Activated CD4-positive, alpha-beta T cell treated with anti-CD3 and anti-CD28 coated beads for 4 hours (primary cell): ENCODE measurements around the gene LDB2.

Experiments used
- DNase-seq, 2 donors: peaks; one replicate each; pipeline ENCODE4 v3.0.0-alpha.2; 2020

The LDB2 gene

DNA sequence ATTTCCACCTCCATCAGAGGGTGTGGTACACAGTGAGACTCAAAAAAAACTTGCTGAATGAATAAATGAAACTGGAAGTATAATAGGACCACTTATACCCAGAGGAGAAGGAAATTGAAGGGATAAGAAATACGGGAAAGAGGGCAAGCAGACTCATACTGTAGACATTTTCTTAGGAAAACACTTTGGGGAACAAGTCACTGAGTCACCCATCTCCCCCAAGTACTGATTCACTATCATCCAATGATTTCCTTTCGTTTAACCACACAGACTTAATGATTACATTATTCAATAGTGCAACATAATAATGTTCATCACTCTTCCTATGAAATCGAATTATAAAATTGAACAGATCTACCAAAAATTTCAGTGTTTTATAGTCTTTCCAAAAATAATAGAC lies 97.1 kb downstream of the LDB2 start:
- no peak for DNase-seq

DNA sequence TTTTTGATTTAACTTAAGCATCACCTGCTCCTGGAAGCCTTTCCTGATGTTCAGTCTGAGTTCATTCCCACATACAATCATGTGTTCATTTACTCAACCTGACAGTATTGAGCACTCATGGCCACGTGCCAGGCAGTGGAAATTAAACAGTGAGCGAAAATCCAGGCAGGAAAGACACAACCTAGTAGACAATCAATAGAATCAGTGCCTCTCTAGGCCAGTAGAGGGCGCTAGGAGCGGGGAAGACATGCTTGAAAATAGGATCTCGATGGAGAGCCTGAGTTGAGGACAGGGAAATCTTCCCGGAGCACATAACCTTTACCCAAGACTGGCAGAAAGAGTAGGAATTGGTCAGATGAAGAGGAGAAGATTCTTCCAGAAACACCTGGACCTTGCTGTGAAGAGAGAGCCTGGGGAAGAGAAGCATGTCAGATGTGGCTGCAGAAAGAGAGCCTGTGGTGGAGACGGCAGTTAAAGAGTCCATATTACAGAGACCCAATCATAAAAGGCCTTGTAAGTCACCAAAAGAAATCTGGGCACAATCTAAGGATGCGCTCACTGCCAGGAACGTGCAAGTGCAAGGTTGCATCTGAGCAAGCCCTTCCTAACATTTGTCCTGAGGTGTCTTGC lies 103.5 kb downstream of the LDB2 start:
- peak in 1 of 2 donors; percentile 7 for DNase-seq

DNA sequence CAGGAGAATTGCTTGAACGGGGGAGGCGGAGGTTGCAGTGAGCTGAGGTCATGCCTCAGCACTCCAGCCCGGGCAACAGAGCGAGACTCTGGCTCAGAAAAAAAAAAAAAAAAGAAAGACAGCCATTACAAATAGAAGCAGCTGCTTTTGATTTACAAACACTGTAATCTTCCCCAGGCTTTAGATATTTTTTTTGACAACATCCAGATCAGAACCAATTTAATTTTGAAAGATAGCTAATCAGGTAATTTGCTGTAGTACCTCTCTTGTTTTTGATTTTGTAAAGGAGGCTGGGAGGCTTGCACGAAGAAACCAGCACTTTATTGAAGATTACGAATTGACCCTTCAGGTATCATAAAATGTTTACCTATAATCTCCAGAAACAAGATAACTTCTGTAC lies 107.0 kb downstream of the LDB2 start:
- DNase-seq = no peak

DNA sequence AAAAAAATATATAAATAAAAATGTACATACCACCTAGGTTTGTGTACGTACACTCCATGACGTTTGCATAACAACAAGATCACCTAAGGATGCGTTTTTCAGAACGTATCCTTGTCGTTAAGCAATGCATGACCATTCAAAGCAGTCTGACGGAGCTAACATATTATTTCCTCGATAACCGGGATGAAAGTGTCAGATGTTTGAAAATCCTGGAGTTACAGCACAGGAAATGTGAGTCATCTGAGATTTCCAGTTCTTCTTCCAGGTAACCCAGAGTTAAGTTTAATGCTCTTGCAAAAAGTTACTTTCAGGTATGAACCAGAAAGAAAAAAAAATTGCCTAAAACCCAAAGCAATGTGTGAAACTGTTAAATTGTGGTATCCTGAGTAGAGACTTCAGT lies 107.9 kb downstream of the LDB2 start:
- DNase-seq = no peak

DNA sequence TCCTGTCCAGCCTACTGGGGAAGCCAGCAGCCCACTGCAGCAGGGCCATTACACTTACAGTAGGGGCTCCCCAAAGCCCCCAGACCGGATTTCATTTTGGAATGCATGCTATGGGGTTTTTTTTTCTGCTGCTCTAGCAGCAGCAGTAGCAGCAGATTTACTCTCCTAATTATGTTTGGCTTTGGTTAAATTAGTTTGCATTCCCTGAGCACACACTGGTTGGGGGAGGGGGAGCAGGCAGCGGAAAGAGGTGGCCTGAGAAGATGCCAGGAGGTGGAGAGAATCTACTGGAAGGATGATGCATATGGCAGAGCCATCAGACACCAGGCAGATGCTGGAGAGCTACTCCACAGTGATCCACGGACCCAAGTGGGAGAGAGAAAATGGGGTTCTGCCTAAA lies 109.6 kb downstream of the LDB2 start:
- DNase-seq = no peak

DNA sequence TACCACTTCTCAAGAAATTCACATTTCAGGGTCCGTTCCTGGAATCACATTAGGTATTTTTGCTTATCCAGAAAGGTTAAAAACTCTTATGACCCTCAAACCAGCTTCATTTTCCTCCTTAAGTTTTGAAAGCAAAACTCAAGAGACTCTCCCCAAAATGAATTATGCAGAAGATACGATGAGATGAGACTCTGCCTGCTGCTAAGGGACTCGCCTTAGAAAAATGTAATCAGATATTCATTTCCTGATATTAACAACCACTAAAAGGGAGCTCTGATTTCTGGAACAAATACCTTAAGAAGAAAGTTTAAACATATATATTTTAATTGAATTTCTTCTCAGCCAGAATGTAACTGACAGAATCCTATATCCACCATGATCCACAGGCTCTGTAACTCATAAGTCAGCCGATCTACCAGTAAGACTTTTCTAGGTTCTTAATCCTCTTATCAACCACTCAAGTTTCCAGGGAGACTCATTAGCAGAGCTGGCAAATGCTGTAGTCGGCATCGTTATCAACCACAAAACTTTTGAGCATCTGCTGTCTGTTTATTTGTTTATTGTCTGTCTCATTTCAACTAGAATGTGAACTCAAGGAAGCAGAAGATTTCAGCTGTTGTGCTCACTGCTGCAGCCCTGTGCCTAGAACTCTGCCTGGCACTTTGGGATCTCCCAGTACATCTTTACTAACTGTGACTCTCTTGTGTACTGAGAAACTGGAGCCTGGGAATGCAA lies 112.5 kb downstream of the LDB2 start:
- DNase-seq = no peak

DNA sequence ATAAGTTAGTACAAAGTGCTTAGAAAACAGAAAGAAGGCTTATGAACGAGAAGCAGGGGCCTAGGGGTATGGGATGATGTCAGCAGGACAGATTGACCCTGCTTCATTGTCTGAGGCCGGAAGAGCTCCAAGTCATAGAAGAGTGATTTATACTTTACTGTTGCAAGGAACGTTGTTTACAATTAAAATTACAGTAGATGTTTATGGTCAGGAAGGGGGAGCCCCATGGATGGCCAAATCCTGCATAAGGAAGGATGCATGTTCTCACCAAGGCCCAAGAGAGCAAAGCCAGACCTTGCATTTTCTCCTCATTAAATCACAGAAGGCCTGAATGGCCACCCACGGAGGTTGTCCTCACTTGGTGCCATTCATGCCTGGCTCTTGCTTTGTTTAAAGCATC lies 115.3 kb downstream of the LDB2 start:
- DNase-seq = no peak

DNA sequence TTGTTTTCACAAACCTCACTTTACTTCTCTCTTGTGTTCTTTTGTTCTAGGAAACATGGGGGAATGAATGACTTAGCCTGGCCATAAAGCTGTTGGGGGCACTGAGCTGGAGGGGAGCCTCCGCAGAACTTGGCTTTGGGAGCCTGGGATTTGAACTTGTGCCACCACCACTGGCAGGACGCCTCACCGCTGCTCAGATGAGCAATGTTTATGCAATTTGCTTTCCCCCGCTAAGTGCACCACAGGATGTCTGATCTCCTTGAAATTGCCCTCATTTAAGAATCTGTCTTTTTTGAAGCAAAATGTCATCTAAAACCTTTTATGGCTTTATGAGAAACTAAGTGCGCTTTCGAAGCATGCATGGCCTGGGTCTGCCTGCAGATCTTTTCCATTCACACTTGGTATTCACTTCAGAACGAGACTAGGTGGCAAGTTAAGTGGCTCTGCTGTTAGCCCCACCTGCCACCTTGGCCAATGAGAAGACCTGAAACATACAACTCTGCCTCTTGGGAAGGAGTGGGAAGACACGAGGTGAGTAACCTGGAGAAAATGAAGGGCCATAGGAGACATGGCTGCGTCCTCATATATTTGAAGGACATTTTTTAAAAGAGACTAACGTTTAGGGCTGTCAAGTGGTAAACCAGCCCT lies 119.3 kb downstream of the LDB2 start:
- no peak for DNase-seq

DNA sequence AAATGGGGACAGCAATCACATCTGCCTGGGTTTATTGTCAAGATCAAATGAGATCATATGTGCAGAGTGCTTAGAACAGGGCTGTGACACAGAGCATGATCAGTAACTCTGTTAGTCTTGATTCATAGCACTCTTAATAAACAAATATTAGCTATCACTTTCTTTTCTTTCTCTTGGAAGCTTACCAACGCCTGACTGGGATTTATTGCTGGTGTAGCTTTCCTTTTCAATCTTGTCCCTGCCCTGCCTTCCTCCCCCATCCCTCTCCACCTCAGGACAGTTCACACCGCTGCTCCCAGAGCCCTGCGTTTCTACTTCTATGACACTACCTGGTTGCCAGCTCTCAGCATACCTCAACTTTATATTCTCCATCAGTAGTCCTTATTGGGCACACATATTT lies 120.7 kb downstream of the LDB2 start:
- no peak for DNase-seq

DNA sequence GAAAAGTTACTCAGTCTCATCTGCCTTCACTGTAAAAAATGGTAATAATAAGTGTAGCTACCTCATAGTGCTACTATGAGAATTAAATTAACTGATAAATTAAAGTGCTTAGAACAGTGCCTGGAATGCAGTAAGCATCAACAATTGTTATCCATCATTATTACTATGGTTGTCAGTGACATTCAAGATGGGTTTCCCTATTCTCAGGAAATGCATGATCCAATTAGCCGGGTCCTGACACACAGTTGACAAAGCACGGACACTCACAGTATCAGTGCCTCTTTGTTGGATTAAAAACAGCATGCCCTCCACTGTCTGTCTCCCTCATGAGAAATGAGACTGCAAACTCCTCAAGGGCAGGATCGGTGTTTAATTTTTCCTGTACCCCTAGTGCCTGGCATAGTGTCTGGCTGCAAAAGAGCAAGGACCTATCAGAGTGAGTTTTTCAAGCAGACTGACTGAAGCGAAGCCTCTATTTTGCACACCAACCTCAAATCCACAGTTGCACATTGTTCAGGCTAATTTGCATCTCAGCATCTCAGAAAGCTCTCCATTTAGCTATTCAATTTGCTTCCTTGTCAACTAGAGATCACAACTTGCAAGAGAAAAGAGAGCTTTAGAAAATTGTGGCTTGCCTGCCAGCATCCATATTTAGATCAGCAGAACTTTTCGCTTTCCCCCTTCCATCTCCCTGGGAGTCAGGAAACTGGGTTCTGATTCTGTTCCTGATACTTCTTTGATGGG lies 122.9 kb downstream of the LDB2 start:
- no peak for DNase-seq

DNA sequence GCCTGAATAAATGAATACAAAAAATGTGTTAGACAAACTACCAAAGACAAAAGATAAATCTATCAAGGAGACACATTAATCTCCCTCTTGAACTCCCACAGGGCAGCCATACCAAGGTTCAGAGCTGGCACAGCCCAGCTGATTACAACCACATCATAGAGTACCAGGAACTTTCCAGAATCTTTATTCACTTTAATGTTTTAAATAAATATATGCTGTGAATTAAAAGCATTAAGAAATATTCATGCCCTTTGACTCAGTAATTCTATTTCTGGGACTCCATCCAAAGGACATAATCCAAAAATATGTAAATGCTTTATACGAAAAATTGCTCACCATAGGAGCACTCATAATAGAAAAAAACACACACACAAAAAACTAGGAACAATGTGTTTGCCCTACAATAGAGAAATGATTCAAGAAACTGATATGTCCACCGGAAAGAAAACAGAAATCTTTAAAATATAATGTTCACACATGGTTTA lies 126.0 kb downstream of the LDB2 start:
- no peak for DNase-seq

DNA sequence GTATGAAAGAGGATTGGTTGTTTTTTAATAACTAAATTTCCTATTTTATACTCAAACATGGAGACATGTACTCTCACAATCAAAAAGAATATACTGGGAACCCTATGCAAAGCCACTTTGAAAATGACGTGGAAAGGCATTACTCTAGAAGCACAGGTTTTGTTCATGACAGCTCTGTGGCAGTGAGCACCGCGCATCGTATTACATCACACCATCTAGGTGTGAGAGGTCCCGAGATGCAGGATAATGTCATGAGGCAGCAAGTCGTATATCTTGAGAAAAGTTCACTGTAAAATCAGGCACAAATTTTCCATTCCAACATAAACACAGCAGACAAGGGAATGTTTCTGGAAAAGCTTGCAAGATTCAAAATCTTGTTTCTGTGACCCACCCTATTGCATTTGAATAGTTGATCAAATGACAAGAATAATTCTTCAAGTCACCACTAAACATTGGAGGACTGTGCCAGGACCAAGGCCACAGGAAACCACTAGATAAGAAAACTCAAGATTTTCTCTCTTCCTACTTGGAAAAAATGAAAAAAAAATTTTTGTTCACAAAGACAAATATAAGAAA lies 127.6 kb downstream of the LDB2 start:
- DNase-seq = no peak

DNA sequence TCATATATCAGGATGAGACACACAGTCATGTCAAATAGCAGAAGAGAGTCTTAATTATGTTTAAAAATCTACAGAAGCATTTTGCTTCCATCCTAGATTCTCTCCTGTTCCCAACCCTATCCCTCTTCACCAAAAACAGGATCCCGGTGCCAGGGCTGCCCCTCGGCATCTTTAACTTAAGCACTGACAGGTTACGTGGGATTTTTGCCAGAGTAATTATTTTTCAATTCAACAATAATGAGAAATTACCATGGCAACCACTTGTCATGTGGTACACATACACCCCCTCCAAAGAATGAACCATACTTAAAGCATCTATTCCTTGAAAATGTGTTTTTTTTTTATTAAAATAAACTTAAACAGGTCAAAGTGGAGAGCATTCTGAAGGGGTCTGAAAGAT lies 130.6 kb downstream of the LDB2 start:
- no peak for DNase-seq

DNA sequence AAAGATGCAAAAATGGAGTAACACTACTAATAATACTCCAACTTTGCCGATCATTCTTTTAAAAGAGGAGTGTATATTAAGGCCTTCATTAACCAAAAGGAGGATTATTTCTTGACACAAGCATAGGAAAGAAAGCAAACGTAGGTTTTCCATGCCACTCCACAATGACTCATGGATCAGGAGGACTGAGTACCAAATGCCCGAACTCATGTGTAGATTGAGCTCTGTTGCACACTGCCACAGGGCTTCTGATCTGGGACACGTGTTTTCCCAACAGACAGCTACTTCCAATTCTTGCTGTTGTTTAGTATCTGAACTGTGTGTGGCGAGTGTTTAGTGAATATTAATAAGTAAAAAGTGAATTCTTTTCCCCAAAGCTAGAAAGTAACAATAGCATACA lies 131.2 kb downstream of the LDB2 start:
- no peak for DNase-seq

DNA sequence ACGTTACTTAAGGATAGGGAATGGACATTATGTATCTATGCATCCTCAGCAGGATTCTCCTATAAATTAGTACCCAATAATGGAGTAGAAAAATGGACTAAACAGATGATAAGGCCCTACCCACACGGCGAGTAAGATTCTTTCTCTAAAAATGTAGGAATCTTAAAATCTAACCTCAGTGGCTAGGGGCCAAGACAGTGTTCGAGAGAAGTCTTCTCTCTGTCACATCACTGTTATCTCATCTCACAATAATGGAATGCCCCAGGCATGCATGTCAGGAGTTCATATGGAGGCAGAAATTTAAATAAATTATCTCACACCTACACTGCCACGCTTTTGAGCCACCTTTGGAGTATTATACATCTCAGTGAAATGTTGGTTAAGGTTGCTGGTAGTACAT lies 132.9 kb downstream of the LDB2 start:
- no peak for DNase-seq

DNA sequence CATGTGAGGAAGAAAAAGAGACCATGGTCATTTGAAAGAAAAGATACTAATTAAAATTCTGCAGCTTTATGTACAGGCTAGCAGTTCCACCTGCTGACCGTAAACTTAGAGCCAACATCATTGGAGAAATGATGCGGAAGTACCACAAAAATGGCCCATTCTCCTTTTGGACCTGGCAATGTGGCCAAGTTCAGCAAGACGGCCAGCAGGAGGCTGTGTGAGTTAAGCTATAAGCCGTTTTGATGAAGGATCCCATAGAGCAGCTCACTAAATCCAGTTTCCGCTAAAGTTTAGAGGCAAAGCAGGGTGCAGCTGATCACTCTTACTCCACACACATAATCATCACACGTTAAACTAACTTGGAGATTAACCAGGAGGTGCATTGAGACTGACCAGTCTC lies 133.8 kb downstream of the LDB2 start:
- DNase-seq = no peak

DNA sequence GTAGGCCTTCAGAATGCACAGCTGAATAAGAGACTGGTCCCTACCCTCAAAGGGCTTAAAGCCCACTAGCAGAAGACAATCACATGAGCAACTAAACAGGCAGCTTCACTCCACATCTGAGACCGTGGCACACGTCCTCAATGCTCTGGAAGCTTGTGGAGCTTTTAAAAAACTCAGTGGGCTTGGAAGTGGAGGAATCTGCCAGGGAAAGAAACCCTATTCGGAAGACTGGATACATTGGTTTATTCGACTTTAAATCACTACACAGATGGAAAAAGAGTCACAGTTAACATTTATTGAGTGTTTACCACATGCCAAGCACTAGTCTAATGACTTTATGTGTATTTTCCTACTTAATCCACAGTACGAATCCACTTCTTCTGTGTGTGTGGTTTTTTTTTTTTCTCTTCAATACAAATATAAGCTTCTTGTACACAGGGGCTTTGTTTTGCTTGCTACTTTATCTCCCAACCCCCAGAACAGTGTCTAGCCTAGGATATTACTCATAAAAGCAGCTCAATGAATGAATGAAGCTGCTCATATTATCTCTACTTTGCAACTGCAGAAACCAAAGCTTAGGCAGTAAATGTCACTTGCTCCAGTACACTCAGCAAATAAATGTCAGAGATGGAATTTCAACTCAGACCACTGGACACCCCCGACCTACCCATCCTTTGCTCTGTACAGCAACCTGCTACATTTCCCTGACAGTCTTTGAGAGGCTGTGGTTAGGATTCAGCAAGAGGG lies 137.7 kb downstream of the LDB2 start:
- no peak for DNase-seq

DNA sequence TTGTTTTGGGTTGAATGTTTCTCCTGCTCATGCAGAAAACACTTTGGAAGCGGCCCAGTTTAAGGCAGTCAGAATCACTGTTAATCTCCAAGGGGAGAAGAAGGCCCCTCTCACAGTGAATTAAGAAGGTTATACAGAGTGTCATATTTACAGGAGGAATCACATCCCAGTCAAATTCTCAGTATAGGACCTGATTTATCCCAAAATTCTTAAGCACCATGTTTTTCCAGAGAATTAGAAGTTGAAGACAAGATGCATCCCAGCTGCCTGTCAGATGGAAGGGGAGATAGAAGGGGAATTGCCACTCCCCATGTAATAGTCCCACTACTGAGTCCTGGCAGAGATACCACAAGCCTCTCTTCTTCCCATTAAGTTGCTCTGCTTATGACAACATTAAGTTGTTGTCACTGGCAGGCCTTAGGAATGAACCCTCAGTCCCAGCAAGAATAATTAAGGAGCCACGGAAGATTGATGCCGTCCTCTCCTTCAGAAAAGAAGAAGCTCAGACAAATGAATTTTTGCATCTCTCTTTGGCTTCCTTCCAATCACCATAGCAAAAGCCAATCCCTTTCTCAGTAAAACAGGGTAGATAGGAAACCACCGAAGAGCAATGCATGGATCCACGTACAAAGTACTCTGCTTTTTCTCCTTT lies 138.4 kb downstream of the LDB2 start:
- no peak for DNase-seq

DNA sequence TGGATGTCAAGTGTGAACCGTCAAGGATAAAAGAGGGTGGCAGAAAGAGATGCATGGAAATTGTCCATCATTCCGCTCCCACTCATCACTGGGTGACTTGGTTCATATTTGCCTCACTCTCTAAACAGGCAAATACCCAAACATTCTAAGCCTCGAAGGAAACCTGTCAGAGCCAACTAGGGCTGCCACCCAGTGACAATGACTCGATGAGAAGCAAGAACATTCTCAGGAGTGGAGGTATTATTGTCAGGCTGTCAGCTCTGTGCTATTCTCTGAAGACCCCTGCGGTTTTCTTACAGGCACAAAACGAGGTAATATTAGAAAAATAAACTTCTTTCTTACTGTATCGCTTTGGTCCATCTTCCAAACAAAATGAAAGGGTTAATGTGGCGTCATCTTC lies 139.6 kb downstream of the LDB2 start:
- DNase-seq = no peak

DNA sequence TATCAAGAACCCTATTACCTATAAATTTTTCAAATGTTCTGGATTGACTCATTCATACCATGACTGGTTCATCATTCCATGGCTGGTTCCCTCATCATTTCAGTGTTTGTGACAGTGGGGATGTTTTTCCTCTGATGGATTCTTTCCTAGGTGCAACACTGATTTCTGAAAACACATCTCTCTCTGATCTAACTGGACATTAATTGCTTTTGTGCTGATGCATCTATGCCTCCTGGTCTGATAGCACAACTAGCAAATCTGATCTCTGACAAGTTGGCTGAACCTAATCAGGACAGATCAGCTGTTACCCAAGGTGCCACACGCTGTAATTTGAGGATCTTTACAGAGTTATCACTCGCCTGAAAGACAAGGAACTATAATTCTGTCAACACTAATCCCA lies 140.2 kb downstream of the LDB2 start:
- no peak for DNase-seq

DNA sequence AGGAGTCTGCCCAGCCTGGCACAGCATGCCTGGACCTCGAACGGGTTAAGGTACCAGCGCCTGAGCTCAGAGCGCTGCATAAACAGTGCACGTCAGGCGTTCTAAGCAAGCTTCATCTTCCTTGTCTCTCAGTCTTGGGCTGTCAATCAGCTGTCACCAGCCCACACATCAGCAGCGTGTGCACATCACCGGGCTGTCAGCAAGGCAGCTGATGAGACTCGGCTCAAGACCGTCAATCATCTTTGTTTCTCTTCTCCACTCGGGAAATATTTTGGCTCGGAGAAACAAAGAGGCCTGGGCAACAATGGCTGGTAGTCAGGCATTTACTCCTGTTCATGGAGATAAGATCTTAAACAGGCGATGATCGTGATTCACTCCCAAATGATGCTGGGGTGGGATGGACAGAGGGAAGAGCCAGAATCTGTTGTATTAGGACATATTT lies 141.3 kb downstream of the LDB2 start:
- DNase-seq = no peak

DNA sequence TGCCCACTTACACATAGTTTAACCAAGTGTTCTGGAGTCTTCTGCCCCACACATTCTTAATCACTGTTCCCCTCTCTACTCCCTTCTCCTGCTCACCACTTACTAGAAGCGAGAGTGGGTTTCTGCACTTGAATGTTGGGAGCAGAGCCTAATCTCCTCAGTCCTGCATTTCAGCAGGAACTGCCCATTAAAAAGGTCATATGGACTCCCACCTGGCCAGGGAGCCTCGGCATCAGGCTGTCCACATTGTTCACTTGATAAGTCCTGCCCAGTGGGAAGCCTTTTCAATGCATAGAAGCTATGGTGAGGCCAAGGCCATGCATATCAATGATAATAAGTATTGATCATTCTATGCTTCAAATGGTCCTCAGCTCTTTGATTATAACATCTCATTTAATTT lies 144.3 kb downstream of the LDB2 start:
- DNase-seq = no peak
